ENCODE data around the gene EXD3. TPM values are rescaled to one million over a fixed set of nuclear protein-coding genes. Genes with fewer than 3 reads are reported as not detected.

Gene EXD3
- polyA plus RNA-seq, 2 of the 4 experiments (the other 2 are of a cell fraction) = 3.4 to 4.5 TPM

DNA sequence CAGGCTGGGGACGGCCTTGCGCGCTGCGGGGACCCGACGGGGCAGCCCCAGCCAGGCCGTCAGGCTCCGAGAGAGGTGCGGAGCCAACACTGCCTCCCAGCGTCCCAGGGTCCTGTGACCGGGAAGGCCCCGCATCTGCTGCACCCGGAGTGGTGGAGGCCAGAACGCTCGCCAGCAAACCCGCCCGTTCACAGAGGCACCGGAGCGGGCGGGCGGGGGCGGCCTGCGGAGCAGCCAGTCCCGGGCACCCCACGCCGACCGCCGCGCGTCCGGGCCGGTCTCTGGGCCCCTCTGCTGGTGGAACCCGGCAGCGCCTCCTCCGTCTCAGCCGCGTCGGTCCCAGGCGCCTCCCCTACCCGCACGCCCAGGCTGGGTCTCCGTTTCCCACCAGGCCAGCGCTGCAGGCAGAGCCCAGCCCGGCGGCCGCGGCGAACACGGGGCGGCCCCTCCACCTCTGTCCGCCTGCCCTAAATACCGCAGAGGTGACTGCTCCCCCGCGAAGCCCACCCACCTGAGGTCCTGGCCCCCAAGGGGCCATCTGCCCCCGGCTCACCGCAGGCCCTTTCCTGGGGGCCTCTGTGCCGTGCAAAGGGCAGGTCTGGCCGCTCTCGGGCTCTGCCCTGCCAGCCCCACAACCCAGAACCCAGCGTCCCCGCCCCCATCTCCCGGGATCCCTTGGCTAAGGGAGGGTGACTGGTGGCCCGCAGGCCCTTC lies 15.9 kb downstream of the EXD3 start (continued):
- TF ChIP-seq RAD21 (conservative IDR thresholded peaks at IDR 0.05 in 1 of 2, IDR thresholded peaks at IDR 0.05 in 1 of 2) (peak; percentile 69 to 87; a peak in 4 of 5 replicates), CTCF (IDR thresholded peaks at IDR 0.05) (peak; percentile 72), EP300 (IDR thresholded peaks at IDR 0.05) (no peak), NFE2L2 (conservative IDR thresholded peaks at IDR 0.05; ENCODE audit: low read length) (no peak), ZSCAN20 (CRISPR knock-in tag; IDR thresholded peaks at IDR 0.05) (no peak)
- TF ChIP-seq, protein P1, sequence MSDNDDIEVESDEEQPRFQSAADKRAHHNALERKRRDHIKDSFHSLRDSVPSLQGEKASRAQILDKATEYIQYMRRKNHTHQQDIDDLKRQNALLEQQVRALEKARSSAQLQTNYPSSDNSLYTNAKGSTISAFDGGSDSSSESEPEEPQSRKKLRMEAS (IDR thresholded peaks at IDR 0.05) = no peak

DNA sequence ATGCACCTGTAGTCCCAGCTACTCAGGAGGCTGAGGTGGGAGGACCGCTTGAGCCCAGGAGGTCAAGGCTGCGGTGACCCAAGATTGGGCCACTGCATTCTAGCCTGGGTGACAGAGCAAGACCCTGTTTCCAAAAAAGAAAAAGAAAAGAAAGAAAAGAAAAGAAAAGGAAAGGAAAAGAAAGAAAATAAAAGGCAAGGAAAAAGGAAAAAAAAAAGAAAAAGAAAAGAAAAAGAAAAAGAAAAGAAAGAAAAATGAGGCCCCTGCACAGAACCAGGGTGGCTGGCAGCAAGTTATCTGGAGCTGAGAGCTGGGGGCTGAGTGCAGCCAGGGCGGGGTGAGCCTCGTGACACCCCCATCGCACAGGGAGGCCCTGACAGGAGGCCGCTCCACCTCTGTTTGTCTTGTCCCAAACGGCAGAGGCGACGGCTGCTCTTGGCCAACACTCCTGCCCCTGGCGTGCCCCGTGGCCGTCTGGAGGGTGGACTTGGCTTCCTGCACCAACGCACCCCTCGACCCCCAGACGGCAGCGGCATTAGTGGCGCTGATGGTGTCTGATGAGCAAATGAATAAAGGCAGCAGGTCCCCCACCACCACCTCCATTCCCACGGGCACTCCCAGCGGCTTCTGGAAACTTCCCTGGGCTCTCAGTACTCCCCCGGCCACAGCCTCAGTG lies 16.7 kb downstream of the EXD3 start:
- ChIA-PET POLR2A (interaction anchor here (0.7 to 1.1 kb wide), 2 partner anchors 36 to 104 kb away, joined by 3 to 4 read pairs; partner anchors contain the start of gene NRARP), CTCF (interaction anchor here (0.7 to 1.3 kb wide), 4 partner anchors 29 to 119 kb away, joined by 3 to 4 read pairs (median 4); partner anchors contain the start of gene NRARP)
- Histone ChIP-seq H3K4me1 (peaks cover 25% of the 10 kb centered on the region), H3K27ac (peak overlapping the region; percentile 58 to 82; a peak in 5 of 6 replicates), H3K4me3 (peak overlapping the region; percentile 35; the same call in 2 of the 3 replicates), H3K9me3 (no peaks in the 10 kb centered on the region), H3K4me2 (peak overlapping the region; percentile 89)
- FAIRE-seq (no peak), DNase-seq (ENCODE audit: low read depth in 1 of 2, low spot score in 1 of 2) (no peak), ATAC-seq (peak; percentile 12 to 19; a peak in 4 of 6 replicates)
- WGBS (ENCODE audit: missing lambda C conversion rate) = 88% methylated on average over 20 of the region's 20 CpGs
- no peak for TF ChIP-seq EP300 (IDR thresholded peaks at IDR 0.05)
- TF ChIP-seq ATOH8 (CRISPR knock-in tag; IDR thresholded peaks at IDR 0.05; ENCODE audit: low read depth) = no peak
- TF ChIP-seq CEBPB (IDR thresholded peaks at IDR 0.05) = no peak
- no peak for TF ChIP-seq SMC3 (IDR thresholded peaks at IDR 0.05)
- TF ChIP-seq, protein P2, sequence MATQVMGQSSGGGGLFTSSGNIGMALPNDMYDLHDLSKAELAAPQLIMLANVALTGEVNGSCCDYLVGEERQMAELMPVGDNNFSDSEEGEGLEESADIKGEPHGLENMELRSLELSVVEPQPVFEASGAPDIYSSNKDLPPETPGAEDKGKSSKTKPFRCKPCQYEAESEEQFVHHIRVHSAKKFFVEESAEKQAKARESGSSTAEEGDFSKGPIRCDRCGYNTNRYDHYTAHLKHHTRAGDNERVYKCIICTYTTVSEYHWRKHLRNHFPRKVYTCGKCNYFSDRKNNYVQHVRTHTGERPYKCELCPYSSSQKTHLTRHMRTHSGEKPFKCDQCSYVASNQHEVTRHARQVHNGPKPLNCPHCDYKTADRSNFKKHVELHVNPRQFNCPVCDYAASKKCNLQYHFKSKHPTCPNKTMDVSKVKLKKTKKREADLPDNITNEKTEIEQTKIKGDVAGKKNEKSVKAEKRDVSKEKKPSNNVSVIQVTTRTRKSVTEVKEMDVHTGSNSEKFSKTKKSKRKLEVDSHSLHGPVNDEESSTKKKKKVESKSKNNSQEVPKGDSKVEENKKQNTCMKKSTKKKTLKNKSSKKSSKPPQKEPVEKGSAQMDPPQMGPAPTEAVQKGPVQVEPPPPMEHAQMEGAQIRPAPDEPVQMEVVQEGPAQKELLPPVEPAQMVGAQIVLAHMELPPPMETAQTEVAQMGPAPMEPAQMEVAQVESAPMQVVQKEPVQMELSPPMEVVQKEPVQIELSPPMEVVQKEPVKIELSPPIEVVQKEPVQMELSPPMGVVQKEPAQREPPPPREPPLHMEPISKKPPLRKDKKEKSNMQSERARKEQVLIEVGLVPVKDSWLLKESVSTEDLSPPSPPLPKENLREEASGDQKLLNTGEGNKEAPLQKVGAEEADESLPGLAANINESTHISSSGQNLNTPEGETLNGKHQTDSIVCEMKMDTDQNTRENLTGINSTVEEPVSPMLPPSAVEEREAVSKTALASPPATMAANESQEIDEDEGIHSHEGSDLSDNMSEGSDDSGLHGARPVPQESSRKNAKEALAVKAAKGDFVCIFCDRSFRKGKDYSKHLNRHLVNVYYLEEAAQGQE (IDR thresholded peaks at IDR 0.05) = no peak
- no peak for TF ChIP-seq MAZ (IDR thresholded peaks at IDR 0.05; ENCODE audit: borderline replicate concordance, low read depth, low read length)
- TF ChIP-seq ZFP36 (IDR thresholded peaks at IDR 0.05; ENCODE audit: borderline replicate concordance, partially characterized antibody) = no peak

DNA sequence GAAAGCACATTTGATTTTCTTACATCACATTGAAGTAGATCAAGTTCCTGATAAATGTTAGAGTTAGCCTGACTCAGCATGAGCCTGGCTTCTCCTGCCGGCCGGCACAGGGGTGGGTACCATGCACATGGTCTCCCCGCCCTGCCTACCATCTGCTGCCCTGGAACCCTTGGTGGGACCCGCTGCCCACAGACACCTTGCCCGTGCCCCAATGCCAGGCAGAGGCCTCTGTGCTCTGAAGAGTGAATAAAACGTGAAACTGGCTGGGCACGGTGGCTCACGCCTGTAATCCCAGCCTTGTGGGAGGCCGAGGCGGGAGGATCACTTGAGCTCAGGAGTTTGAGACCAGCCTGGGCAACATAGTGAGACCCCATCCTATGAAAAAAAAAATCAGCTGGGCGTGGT lies 17.3 kb downstream of the EXD3 start:
- 82% methylated on average over 8 of the region's 11 CpGs for WGBS (ENCODE audit: missing lambda C conversion rate)
- CTCF ChIA-PET = interaction anchor here (0.7 to 1.3 kb wide), 4 partner anchors 29 to 119 kb away, joined by 3 to 4 read pairs (median 4); partner anchors contain the start of gene NRARP
- Histone ChIP-seq H3K9me3 (no peaks in the 10 kb centered on the region), H3K27ac (peak overlapping the region in 1 of 2 experiments; percentile 50; a peak in 2 of 6 replicates), H3K4me1 (peaks cover 19% of the 10 kb centered on the region), H3K4me3 (no peak overlapping the region), H3K4me2 (no peak overlapping the region)
- POLR2A ChIA-PET = interaction anchor here (0.7 to 1.1 kb wide), 2 partner anchors 36 to 103 kb away, joined by 3 to 4 read pairs; partner anchors contain the start of gene NRARP
- no peak for ATAC-seq
- TF ChIP-seq CEBPB (IDR thresholded peaks at IDR 0.05) (no peak), MAFK (IDR thresholded peaks at IDR 0.05; ENCODE audit: partially characterized antibody) (peak; percentile 65)
- DNase-seq (ENCODE audit: low read depth in 1 of 2, low spot score in 1 of 2) = no peak
- no peak for FAIRE-seq
